K562 (cell line): ENCODE measurements around the gene SH3BGRL3. TPM values are rescaled to one million over a fixed set of nuclear protein-coding genes. Genes with fewer than 3 reads are reported as not detected.

Source experiments
- ARID3B ChIP-seq: fragments of 250-450 bp; sonication (Bioruptor Pico); IDR thresholded peaks from 2 replicates; pipeline ENCODE4 v1.4.0; 2020; ENCODE audit warnings: borderline replicate concordance
- C11orf30 ChIP-seq: fragments of 450-650 bp; IDR thresholded peaks from 2 replicates; pipeline ENCODE4 v1.6.1; 2016; ENCODE audit warnings: low read depth, mild to moderate bottlenecking
- ESRRB ChIP-seq: fragments of 250-450 bp; sonication (Bioruptor Pico); IDR thresholded peaks from 2 replicates; pipeline ENCODE4 v1.5.0; 2020; ENCODE audit warnings: mild to moderate bottlenecking, moderate library complexity, borderline replicate concordance
- FOXJ3 ChIP-seq: sonication (generic); formaldehyde crosslinking; IDR thresholded peaks from 2 replicates; pipeline ENCODE4 v1.4.0; 2020; ENCODE audit warnings: mild to moderate bottlenecking, missing genetic modification reagents
- HMBOX1 ChIP-seq: sonication (generic); IDR thresholded peaks from 2 replicates; pipeline ENCODE4 v1.6.1; 2016
- NR2C2 ChIP-seq, 2 experiments: fragments of 200-800 bp in 1 of 2; sonication (Bioruptor generic) in 1 of 2; sonication (generic) in 1 of 2; formaldehyde crosslinking in 1 of 2; IDR thresholded peaks; 2 replicates each; pipeline versions ENCODE4 v1.6.1 to v1.8.0; 2016 to 2022; ENCODE audit warnings: mild to moderate bottlenecking in 1 of 2, missing compliant biosample characterization in 1 of 2, missing genetic modification characterization in 1 of 2, missing genetic modification reagents in 1 of 2
- RCOR1 ChIP-seq, 2 experiments: IDR thresholded peaks; 2 replicates each; pipeline ENCODE4 v1.6.1; 2012; ENCODE audit warnings: low read depth in 2 of 2, low read length in 2 of 2, borderline replicate concordance in 1 of 2, improper control_type of control experiment in 1 of 2
- SIRT6 ChIP-seq: IDR thresholded peaks from one replicate; pipeline ENCODE4 v1.6.1; 2012; ENCODE audit warnings: low read depth, mild to moderate bottlenecking, control low read depth, inconsistent platforms, low read length, moderate library complexity
- TFAP4 ChIP-seq: sonication (generic); formaldehyde crosslinking; IDR thresholded peaks from 2 replicates; pipeline ENCODE4 v1.8.0; 2022; ENCODE audit warnings: missing genetic modification reagents, mild to moderate bottlenecking, moderate library complexity, borderline replicate concordance
- ZFX ChIP-seq: sonication (generic); formaldehyde crosslinking; IDR thresholded peaks from 2 replicates; pipeline ENCODE4 v1.8.0; 2022; ENCODE audit warnings: mild to moderate bottlenecking, missing genetic modification reagents, moderate library complexity
- ZKSCAN1 ChIP-seq: fragments of 150-350 bp; IDR thresholded peaks from 2 replicates; pipeline ENCODE4 v1.6.1; 2016; ENCODE audit warnings: low read depth, low read length
- ZNF197 ChIP-seq: fragments of 200-800 bp; sonication (Bioruptor generic); IDR thresholded peaks from 2 replicates; pipeline ENCODE4 v1.6.1; 2016; ENCODE audit warnings: low read depth, missing genetic modification characterization, missing compliant biosample characterization
- ZNF280B ChIP-seq: fragments of 250-450 bp; sonication (Bioruptor Pico); IDR thresholded peaks from 2 replicates; pipeline ENCODE4 v1.5.1; 2021; ENCODE audit warnings: mild to moderate bottlenecking
- ZNF395 ChIP-seq: fragments of 200-800 bp; sonication (Bioruptor generic); IDR thresholded peaks from 2 replicates; pipeline ENCODE4 v1.6.1; 2017; ENCODE audit warnings: missing genetic modification characterization, missing compliant biosample characterization
- ZNF592 ChIP-seq: fragments of 450-650 bp; IDR thresholded peaks from 2 replicates; pipeline ENCODE4 v1.6.1; 2017; ENCODE audit warnings: antibody characterized with exemption, mild to moderate bottlenecking
- ZZZ3 ChIP-seq: fragments of 450-650 bp; IDR thresholded peaks from 2 replicates; pipeline ENCODE4 v1.6.1; 2016; ENCODE audit warnings: antibody characterized with exemption, mild to moderate bottlenecking, moderate library complexity
- polyA plus RNA-seq, 8 experiments: library from polyadenylated mRNA; depleted of rRNA in 4 of 8; stranded (reverse) in 5 of 8; unstranded in 3 of 8; fragments of >200 nt; fragmentation: Nextera tagmentation in 2 of 8; fragmentation: Illumina TruSeq in 1 of 8; extraction: Ambion mirVana in 2 of 8; extraction: Trizol in 1 of 8; gene quantifications; 2 replicates each; pipeline versions ENCODE4 v1.2.1 to v1.2.3, GENCODE V29; 2011 to 2014; ENCODE audit warnings: inconsistent platforms in 1 of 8, missing spikeins in 1 of 8
- total RNA-seq, 7 experiments: library from RNA; depleted of rRNA in 6 of 7; stranded (reverse); fragments of >200 nt in 6 of 7; fragmentation: Illumina TruSeq in 2 of 7; extraction: Trizol in 2 of 7; gene quantifications; 2 replicates each; pipeline versions ENCODE4 v1.2.1 to v1.2.3, GENCODE V29; 2011 to 2021; ENCODE audit warnings: low replicate concordance in 1 of 7

SH3BGRL3 gene
- total and polyA plus RNA-seq, 9 of the 15 experiments (the other 6 are each of a cell fraction or from before 2014, with no cell fraction given), result 30.3 to 140 (median 54.2) TPM

GRCh38 chr1:26276432-26276838, 3.5 kb upstream of the SH3BGRL3 start (continued):
- TF ChIP-seq ZNF197 (CRISPR knock-in tag) (no peak), C11orf30 (no peak), ZFX (CRISPR knock-in tag) (no peak), ARID3B (CRISPR knock-in tag) (no peak), FOXJ3 (CRISPR knock-in tag) (no peak), ZKSCAN1 (no peak), HMBOX1 (peak; percentile 19; the same call in 1 of the 2 replicates), RCOR1 (IDR thresholded peaks at IDR 0.05; ENCODE audit: borderline replicate concordance in 1 of 2, low read depth in 2 of 2, low read length in 2 of 2) (0 out of 4 replicates have a peak, but pooled peaks of 1 of the 2 experiments have one; percentile 68), TFAP4 (CRISPR knock-in tag) (no peak; the same call in 1 of the 2 replicates), ESRRB (CRISPR knock-in tag) (no peak), ZNF592 (peak; percentile 7; the same call in 1 of the 2 replicates), SIRT6 (no peak), ZNF395 (CRISPR knock-in tag) (no peak; the same call in 1 of the 2 replicates), ZNF280B (CRISPR knock-in tag) (no peak), NR2C2 (CRISPR knock-in tag; IDR thresholded peaks at IDR 0.05) (no peak), NR2C2 (tag; IDR thresholded peaks at IDR 0.05) (0 out of 2 replicates have a peak, but pooled peaks have one; percentile 44), ZZZ3 (no peak)
